Naive thymus-derived CD8-positive, alpha-beta T cell (primary cell): ENCODE results near the gene OR10A3. TPM values are rescaled to one million over a fixed set of nuclear protein-coding genes. Genes with fewer than 3 reads are reported as not detected.

Source experiments
- ATAC-seq, 2 donors: fragments of 150-1000 bp; cut with Tn5 transposase in 1 of 2; sonication (Bioruptor Pico), chemical (Tn5 transposase) in 1 of 2; 1 replicate in 1 of 2; 2 replicates in 1 of 2; pipeline ENCODE4 v1.10.0; 2021; ENCODE audit warnings: mild to moderate bottlenecking in 2 of 2, moderate library complexity in 2 of 2
- POLR2A ChIA-PET: fragments of 350-600 bp; sonication (Branson Sonifier 250); formaldehyde crosslinking; loops from one replicate; lab custom pipeline; 2021; ENCODE audit warnings: antibody characterized with exemption; lab: Charles Lee
- DNase-seq, 10 donors: peaks; one replicate each; pipeline versions ENCODE4 v3.0.0 to v3.0.0-alpha.2; 2020 to 2022
- H3K27ac Mint-ChIP-seq, 10 donors: one replicate each; pipeline ENCODE4 v1.8.0; 2020 to 2022; ENCODE audit warnings: mild to moderate bottlenecking in 10 of 10, mixed read lengths in 10 of 10, moderate library complexity in 4 of 10, inconsistent platforms in 1 of 10
- H3K27me3 Mint-ChIP-seq, 5 donors: one replicate each; pipeline ENCODE4 v1.8.0; 2021 to 2022; ENCODE audit warnings: mixed read lengths in 5 of 5
- H3K36me3 Mint-ChIP-seq, 3 donors: one replicate each; pipeline ENCODE4 v1.8.0; 2020 to 2022; ENCODE audit warnings: mixed read lengths in 3 of 3, mild to moderate bottlenecking in 2 of 3, inconsistent platforms in 1 of 3
- H3K4me1 Mint-ChIP-seq, 4 donors: one replicate each; pipeline ENCODE4 v1.8.0; 2021 to 2022; ENCODE audit warnings: mixed read lengths in 4 of 4
- H3K4me3 Mint-ChIP-seq, 10 donors: one replicate each; pipeline ENCODE4 v1.8.0; 2020 to 2022; ENCODE audit warnings: mild to moderate bottlenecking in 10 of 10, mixed read lengths in 10 of 10, moderate library complexity in 6 of 10, inconsistent platforms in 1 of 10
- H3K9me3 Mint-ChIP-seq, 9 donors: one replicate each; pipeline ENCODE4 v1.8.0; 2020 to 2022; ENCODE audit warnings: mixed read lengths in 9 of 9, mild to moderate bottlenecking in 3 of 9, inconsistent platforms in 1 of 9, moderate library complexity in 1 of 9
- polyA plus RNA-seq, 3 donors: library from polyadenylated mRNA; unstranded; fragments of 300-500 nt; fragmentation: Illumina TruSeq; gene quantifications; one replicate each; pipeline ENCODE4 v1.2.3, GENCODE V29; 2021
- total RNA-seq, 8 experiments: library from RNA in 2 of 8; stranded (reverse) in 2 of 8; gene quantifications; one replicate each; pipeline ENCODE4 v1.2.3 and lab custom pipeline; 2021 to 2026

OR10A3 gene
- total and polyA plus RNA-seq, 5 experiments from 2014 or later: not detected

- H3K4me1 Mint-ChIP-seq: no peaks in the 10 kb centered on the region
- peaks cover 0 to 5% (median 0%) of the 10 kb centered on the region in 3 donors for H3K36me3 Mint-ChIP-seq
- POLR2A ChIA-PET: no interaction called here
- H3K4me3 Mint-ChIP-seq: no peak overlapping the region
- H3K27ac Mint-ChIP-seq: no peak overlapping the region
- peaks cover 3 to 36% (median 10%) of the 10 kb centered on the region in 5 donors for H3K27me3 Mint-ChIP-seq
- peaks cover 0 to 21% (median 5%) of the 10 kb centered on the region in 9 donors for H3K9me3 Mint-ChIP-seq
- DNase-seq (no peak), ATAC-seq (no peak)
These were observed 42.1 kb downstream of the OR10A3 start for GRCh38 chr11:7899418-7899817.

DNA sequence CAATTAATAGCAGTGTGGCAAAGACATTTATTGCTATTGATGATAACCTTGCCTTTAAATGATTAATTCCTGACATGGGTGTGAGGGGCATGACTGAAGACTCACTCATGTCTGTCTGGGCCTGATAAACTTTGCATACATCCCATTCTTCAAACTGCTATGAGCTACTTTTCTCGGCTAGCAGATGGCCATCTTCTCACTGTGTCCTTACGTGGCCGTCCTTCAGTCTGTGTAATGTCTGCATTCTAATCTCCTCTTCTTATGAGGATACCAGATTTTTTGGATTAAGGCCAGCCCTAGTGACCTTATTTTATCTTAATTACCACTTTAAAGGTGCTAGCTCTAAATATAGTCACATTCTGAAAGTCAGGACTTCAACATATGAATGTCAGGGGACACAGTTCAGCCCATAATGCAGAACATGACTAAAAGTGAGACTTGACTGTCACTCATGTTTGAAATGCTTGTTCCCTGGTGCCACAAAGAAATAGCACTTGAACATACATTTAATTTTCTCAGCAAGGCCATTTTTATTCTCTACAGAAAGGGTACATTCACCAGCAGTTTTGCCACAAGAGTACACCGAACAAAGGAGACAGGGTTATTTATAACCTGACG, 42.7 kb downstream of the OR10A3 start:
- H3K4me3 Mint-ChIP-seq: no peak overlapping the region
- no peak overlapping the region for H3K27ac Mint-ChIP-seq
- ATAC-seq (no peak), DNase-seq (no peak)
- POLR2A ChIA-PET: no interaction called here
- peaks cover 0 to 21% (median 5%) of the 10 kb centered on the region in 9 donors for H3K9me3 Mint-ChIP-seq
- no peaks in the 10 kb centered on the region for H3K4me1 Mint-ChIP-seq
- peaks cover 3 to 34% (median 6%) of the 10 kb centered on the region in 5 donors for H3K27me3 Mint-ChIP-seq
- peaks cover 0 to 5% (median 0%) of the 10 kb centered on the region in 3 donors for H3K36me3 Mint-ChIP-seq

GRCh38 chr11:7896009-7896785, 45.3 kb downstream of the OR10A3 start:
- H3K36me3 Mint-ChIP-seq: peaks cover 0 to 5% (median 0%) of the 10 kb centered on the region in 3 donors
- ATAC-seq (no peak), DNase-seq (no peak)
- H3K4me3 Mint-ChIP-seq: no peak overlapping the region
- H3K27me3 Mint-ChIP-seq: peaks cover 3 to 10% (median 3%) of the 10 kb centered on the region in 5 donors
- POLR2A ChIA-PET: no interaction called here
- peaks cover 1 to 9% (median 4%) of the 10 kb centered on the region in 4 donors for H3K4me1 Mint-ChIP-seq
- peaks cover 0 to 21% (median 5%) of the 10 kb centered on the region in 9 donors for H3K9me3 Mint-ChIP-seq
- H3K27ac Mint-ChIP-seq: no peak overlapping the region

DNA sequence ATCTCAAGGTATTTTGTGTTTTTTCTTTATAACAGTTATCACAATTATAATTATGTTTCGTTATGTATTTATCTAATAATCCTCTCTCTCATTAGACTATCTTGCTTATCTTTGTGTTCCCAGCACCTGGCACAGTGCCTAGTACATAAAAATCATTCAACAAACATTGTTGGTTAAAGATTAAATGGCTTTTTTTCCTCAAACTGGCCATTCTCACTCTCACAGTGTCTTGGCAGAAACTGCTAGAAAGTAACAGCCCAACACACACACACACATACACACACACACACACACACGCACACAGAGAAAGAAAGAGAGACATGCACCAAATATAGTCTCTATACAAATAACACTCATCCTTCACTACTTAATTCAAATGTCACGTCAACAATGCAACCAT, 47.3 kb downstream of the OR10A3 start:
- Mint-ChIP-seq H3K27me3 (peaks cover 0 to 8% (median 3%) of the 10 kb centered on the region in 5 donors), H3K27ac (peak overlapping the region in 1 of 10 donors; percentile 36), H3K4me3 (no peak overlapping the region), H3K36me3 (peaks cover 0 to 3% (median 0%) of the 10 kb centered on the region in 3 donors), H3K9me3 (peaks cover 0 to 12% (median 3%) of the 10 kb centered on the region in 9 donors), H3K4me1 (peaks cover 1 to 16% (median 6%) of the 10 kb centered on the region in 4 donors)
- DNase-seq (no peak), ATAC-seq (no peak)
- POLR2A ChIA-PET: no interaction called here

- Mint-ChIP-seq H3K36me3 (no peaks in the 10 kb centered on the region), H3K4me1 (peaks cover 1 to 16% (median 6%) of the 10 kb centered on the region in 4 donors), H3K27me3 (peaks cover 0 to 7% (median 3%) of the 10 kb centered on the region in 5 donors), H3K27ac (peak overlapping the region in 1 of 10 donors; percentile 36), H3K9me3 (peaks cover 0 to 7% (median 0%) of the 10 kb centered on the region in 9 donors), H3K4me3 (no peak overlapping the region)
- DNase-seq (no peak), ATAC-seq (no peak)
- POLR2A ChIA-PET: interaction anchor here (1.9 kb wide), 1 partner anchor 93 kb away, joined by 4 read pairs; the partner anchor contains the start of gene EIF3F
These were observed 47.7 kb downstream of the OR10A3 start for GRCh38 chr11:7893796-7894195.

GRCh38 chr11:7892840-7893254, 48.7 kb downstream of the OR10A3 start:
- Mint-ChIP-seq H3K4me1 (peaks cover 1 to 16% (median 6%) of the 10 kb centered on the region in 4 donors), H3K27ac (peak overlapping the region in 1 of 10 donors; percentile 33), H3K9me3 (peaks cover 0 to 6% (median 0%) of the 10 kb centered on the region in 9 donors), H3K27me3 (peaks cover 0 to 12% (median 2%) of the 10 kb centered on the region in 5 donors), H3K4me3 (no peak overlapping the region), H3K36me3 (no peaks in the 10 kb centered on the region)
- DNase-seq (peak in 5 of 10 donors; percentile 4 to 48 (median 32)), ATAC-seq (peak; percentile 51 to 65)
- POLR2A ChIA-PET: interaction anchor here (1.9 kb wide), 1 partner anchor 94 kb away, joined by 4 read pairs; the partner anchor contains the start of gene EIF3F

DNA sequence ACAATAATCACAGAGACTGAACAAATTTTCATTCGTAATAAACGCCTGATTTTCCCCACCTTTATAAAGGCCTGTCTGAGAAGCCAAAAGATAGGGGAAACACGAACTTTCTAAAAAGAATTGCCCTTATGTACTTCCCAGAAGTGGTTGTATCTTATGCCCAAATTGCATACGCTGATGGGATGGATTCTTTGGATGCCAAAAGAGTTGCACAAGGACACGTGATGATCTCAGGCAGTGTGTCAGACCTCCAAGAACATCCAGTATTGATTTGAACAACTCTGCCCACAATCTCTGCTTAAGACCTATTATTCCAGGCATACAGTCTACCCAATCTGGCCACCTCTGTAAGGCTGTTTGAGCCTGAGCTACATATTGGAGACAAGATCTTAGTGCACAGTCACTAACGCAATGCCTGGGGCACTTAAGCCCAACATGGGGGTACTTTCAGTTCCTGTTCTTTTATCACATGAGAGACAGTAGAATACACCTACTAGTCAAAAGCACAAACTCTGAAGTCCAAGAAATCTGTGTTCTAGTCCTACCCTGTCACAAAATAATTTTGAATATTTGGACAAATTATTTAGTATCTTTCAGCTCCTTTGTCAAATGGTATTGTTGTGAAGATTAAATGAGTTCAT, 49.3 kb downstream of the OR10A3 start:
- Mint-ChIP-seq H3K27me3 (peaks cover 0 to 12% (median 2%) of the 10 kb centered on the region in 5 donors), H3K27ac (no peak overlapping the region), H3K36me3 (no peaks in the 10 kb centered on the region), H3K9me3 (peaks cover 0 to 6% (median 0%) of the 10 kb centered on the region in 9 donors), H3K4me3 (no peak overlapping the region), H3K4me1 (peaks cover 1 to 16% (median 6%) of the 10 kb centered on the region in 4 donors)
- ATAC-seq (no peak), DNase-seq (no peak)
- POLR2A ChIA-PET: interaction anchor here (1.9 kb wide), 1 partner anchor 94 kb away, joined by 4 read pairs; the partner anchor contains the start of gene EIF3F

DNA sequence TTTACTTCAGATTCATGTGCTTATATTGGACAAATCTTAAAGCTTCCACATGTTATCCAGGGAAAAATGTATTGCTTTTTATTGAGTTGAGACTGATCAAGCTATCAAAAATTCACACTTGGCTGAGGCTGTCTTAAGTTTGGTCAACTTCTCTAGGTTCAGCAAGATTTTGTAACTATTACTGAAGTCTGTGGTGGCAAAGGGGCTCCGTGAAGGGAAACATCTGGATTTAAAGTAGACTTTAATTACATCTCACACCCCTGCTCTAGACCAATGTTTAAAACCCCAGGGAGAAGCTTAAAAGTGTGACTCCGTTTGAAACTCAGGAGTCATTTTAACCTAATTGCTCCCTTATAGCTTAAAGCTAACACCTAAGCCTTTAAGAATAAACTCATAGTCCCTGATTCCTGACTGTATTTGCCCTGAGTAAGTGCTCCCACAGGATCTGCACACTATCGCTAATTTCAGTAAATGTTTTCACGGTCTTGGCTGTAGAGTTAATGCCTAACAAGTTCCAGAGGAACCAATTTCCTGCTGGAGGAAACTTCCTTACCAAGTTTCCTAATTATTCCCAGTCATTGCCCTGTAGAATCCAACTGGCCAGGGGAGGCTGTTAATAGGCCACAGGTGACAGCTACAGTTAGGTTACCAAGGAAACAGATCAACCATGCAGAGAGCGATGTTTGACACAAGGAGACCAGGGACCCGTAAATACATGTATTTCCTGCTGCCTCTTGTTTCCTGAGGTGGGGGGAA, 50.9 kb downstream of the OR10A3 start:
- ATAC-seq: no peak
- H3K27ac Mint-ChIP-seq: peak overlapping the region in 1 of 10 donors; percentile 61
- H3K36me3 Mint-ChIP-seq: no peaks in the 10 kb centered on the region
- H3K27me3 Mint-ChIP-seq: peaks cover 1 to 10% (median 2%) of the 10 kb centered on the region in 5 donors
- H3K4me3 Mint-ChIP-seq: no peak overlapping the region
- POLR2A ChIA-PET: no interaction called here
- DNase-seq: no peak
- peaks cover 1 to 16% (median 6%) of the 10 kb centered on the region in 4 donors for H3K4me1 Mint-ChIP-seq
- H3K9me3 Mint-ChIP-seq: peaks cover 0 to 5% (median 0%) of the 10 kb centered on the region in 9 donors

DNA sequence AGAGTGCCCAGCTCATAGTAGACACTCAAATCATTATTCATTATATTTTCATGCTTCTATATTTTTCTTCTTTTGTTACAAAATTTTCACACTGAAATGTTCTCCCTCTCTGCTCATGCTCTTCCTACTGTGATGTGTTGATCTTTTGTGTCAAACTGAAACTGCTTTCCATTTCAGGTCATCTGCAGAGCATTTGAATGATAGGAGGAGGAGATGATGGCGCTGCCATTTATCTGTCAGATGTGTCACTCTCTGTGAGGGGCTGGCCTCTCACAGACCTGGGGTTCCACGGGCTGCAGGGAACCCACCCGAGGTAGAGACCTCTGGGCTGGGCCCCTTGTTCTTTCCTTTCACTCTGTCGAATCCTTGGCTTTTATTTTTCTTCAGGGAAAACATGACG, 51.5 kb downstream of the OR10A3 start:
- DNase-seq: no peak
- ATAC-seq: no peak
- POLR2A ChIA-PET: no interaction called here
- H3K4me1 Mint-ChIP-seq: peaks cover 1 to 16% (median 6%) of the 10 kb centered on the region in 4 donors
- no peaks in the 10 kb centered on the region for H3K9me3 Mint-ChIP-seq
- peaks cover 1 to 10% (median 2%) of the 10 kb centered on the region in 5 donors for H3K27me3 Mint-ChIP-seq
- peak overlapping the region in 1 of 10 donors; percentile 61 for H3K27ac Mint-ChIP-seq
- no peak overlapping the region for H3K4me3 Mint-ChIP-seq
- H3K36me3 Mint-ChIP-seq: no peaks in the 10 kb centered on the region
